Liver (tissue), 3 donors: ENCODE data around the gene CREB3L1.

ENCODE experiments used
- GABPA ChIP-seq, 2 donors: IDR thresholded peaks in 1 of 2; conservative IDR thresholded peaks in 1 of 2; 2 replicates each; pipeline ENCODE4 v1.6.1; 2016; ENCODE audit warnings: antibody characterized with exemption in 2 of 2, mild to moderate bottlenecking in 1 of 2, moderate library complexity in 1 of 2
- JUND ChIP-seq, 2 donors: IDR thresholded peaks; 2 replicates each; pipeline ENCODE4 v1.6.1; 2016; ENCODE audit warnings: antibody characterized with exemption in 2 of 2
- REST ChIP-seq: IDR thresholded peaks from 2 replicates; pipeline ENCODE4 v1.6.1; 2016; ENCODE audit warnings: antibody characterized with exemption, mild to moderate bottlenecking
- YY1 ChIP-seq: IDR thresholded peaks from 2 replicates; pipeline ENCODE4 v1.6.1; 2016; ENCODE audit warnings: antibody characterized with exemption, mild to moderate bottlenecking
- TF ChIP-seq, protein P1 (sequence below): fragments of 150-350 bp; IDR thresholded peaks from 2 replicates; pipeline ENCODE4 v1.5.1; 2017; ENCODE audit warnings: improper control_type of control experiment, low read depth, low read length; ENCODE audit not compliant: missing input control
- donor health status: healthy.
- donor health status: healthy.

DNA sequence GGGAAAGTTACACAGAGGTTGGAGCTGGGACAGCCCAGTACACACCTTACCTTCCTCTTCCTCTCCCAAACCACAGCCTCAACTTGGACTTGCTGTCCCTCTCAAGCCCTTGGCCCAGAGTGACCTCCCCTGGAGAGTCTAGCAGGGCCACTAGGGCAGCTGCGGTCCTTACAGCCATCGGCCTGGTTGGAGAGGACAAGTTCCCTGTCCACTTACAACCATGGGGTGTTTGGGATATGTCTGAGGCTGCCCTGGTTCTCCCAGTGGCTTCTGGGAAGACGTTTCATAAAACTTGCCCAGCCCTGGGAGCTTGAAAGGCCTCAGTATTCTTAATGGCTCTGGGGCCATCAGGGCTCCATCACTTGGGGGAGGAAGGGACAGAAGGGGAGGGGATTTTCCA lies 56.7 kb downstream of the CREB3L1 start:
- no peak for TF ChIP-seq REST
- TF ChIP-seq, protein P1, sequence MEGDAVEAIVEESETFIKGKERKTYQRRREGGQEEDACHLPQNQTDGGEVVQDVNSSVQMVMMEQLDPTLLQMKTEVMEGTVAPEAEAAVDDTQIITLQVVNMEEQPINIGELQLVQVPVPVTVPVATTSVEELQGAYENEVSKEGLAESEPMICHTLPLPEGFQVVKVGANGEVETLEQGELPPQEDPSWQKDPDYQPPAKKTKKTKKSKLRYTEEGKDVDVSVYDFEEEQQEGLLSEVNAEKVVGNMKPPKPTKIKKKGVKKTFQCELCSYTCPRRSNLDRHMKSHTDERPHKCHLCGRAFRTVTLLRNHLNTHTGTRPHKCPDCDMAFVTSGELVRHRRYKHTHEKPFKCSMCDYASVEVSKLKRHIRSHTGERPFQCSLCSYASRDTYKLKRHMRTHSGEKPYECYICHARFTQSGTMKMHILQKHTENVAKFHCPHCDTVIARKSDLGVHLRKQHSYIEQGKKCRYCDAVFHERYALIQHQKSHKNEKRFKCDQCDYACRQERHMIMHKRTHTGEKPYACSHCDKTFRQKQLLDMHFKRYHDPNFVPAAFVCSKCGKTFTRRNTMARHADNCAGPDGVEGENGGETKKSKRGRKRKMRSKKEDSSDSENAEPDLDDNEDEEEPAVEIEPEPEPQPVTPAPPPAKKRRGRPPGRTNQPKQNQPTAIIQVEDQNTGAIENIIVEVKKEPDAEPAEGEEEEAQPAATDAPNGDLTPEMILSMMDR: no peak
- TF ChIP-seq YY1: no peak
- TF ChIP-seq GABPA (IDR thresholded peaks at IDR 0.05 in 1 of 2, conservative IDR thresholded peaks at IDR 0.05 in 1 of 2): no peak
- no peak for TF ChIP-seq JUND (IDR thresholded peaks at IDR 0.05)
